SK-N-SH treated with all-trans-retinoic acid at 6 μM for 48 hours (cell line): Measurements from ENCODE around the gene RAI14.

Experiments used
- RARB ChIP-seq: fragments of 250-450 bp; sonication (Bioruptor Pico); IDR thresholded peaks from 2 replicates; pipeline ENCODE4 v1.8.0; 2021; ENCODE audit warnings: mild to moderate bottlenecking, moderate library complexity
- TCF4 ChIP-seq: fragments of 250-450 bp; sonication (Bioruptor Pico); IDR thresholded peaks from 2 replicates; pipeline ENCODE4 v1.8.0; 2021; ENCODE audit warnings: mild to moderate bottlenecking, moderate library complexity, borderline replicate concordance
- ZNF70 ChIP-seq: fragments of 450-650 bp; formaldehyde crosslinking; IDR thresholded peaks from 2 replicates; pipeline ENCODE4 v1.5.0; 2020; ENCODE audit warnings: mild to moderate bottlenecking, moderate library complexity
- ZNF8 ChIP-seq: fragments of 450-650 bp; formaldehyde crosslinking; IDR thresholded peaks from 2 replicates; pipeline ENCODE4 v1.5.0; 2020; ENCODE audit warnings: mild to moderate bottlenecking, moderate library complexity

GRCh38 chr5:34789021-34789531 lies 132.9 kb downstream of the RAI14 start:
- TF ChIP-seq TCF4 (no peak), ZNF70 (CRISPR knock-in tag) (no peak), RARB (CRISPR knock-in tag) (no peak), ZNF8 (CRISPR knock-in tag) (no peak)
